CD4-positive, CD25-positive, alpha-beta regulatory T cell (primary cell): Measurements from ENCODE around the gene NAT16. TPM values are rescaled to one million over a fixed set of nuclear protein-coding genes. Genes with fewer than 3 reads are reported as not detected.
"Not testable (repeated sequence)": the region's sequence is repeated elsewhere in the genome, so short reads cannot be mapped to it uniquely, and the experiment has no call there.

ENCODE experiments used
- ATAC-seq, 2 donors: fragments of 150-1000 bp; cut with Tn5 transposase; one replicate each; pipeline ENCODE4 v1.10.0; 2021; ENCODE audit warnings: low read depth in 2 of 2, moderate number of reproducible peaks in 2 of 2, moderate library complexity in 1 of 2
- DNase-seq, 3 donors: peaks; one replicate each; pipeline versions ENCODE4 v3.0.0 to v3.0.0-alpha.2; 2012 to 2022; ENCODE audit warnings: mixed read lengths in 1 of 3
- H3K27ac ChIP-seq: one replicate; pipeline ENCODE4 v1.7.0; 2013; ENCODE audit warnings: mild to moderate bottlenecking, low read length; ENCODE audit not compliant: insufficient read depth, poor library complexity, severe bottlenecking
- H3K27me3 ChIP-seq: one replicate; pipeline ENCODE4 v1.7.0; 2013; ENCODE audit warnings: low read length; ENCODE audit not compliant: control insufficient read depth, insufficient read depth
- H3K36me3 ChIP-seq: one replicate; pipeline ENCODE4 v1.7.0; 2013; ENCODE audit warnings: mild to moderate bottlenecking, low read length, moderate library complexity; ENCODE audit not compliant: control insufficient read depth, insufficient read depth
- H3K4me1 ChIP-seq: 2 replicates; pipeline ENCODE4 v1.7.0; 2013; ENCODE audit warnings: mild to moderate bottlenecking, low read length; ENCODE audit not compliant: insufficient read depth, control insufficient read depth, poor library complexity, severe bottlenecking
- H3K4me3 ChIP-seq: one replicate; pipeline ENCODE4 v1.7.0; 2013; ENCODE audit warnings: low read depth, mild to moderate bottlenecking, low read length, moderate library complexity
- H3K9me3 ChIP-seq, 2 experiments: 1 replicate in 1 of 2; 2 replicates in 1 of 2; pipeline ENCODE4 v1.7.0; 2013; ENCODE audit warnings: low read length in 2 of 2, mild to moderate bottlenecking in 1 of 2, moderate library complexity in 1 of 2; ENCODE audit not compliant: control insufficient read depth in 2 of 2
- H3K27ac Mint-ChIP-seq, 3 donors: one replicate each; pipeline ENCODE4 v1.8.0; 2020 to 2022; ENCODE audit warnings: mild to moderate bottlenecking in 3 of 3, mixed read lengths in 3 of 3, moderate library complexity in 2 of 3
- H3K27me3 Mint-ChIP-seq: one replicate; pipeline ENCODE4 v1.8.0; 2022; ENCODE audit warnings: mild to moderate bottlenecking, mixed read lengths
- H3K36me3 Mint-ChIP-seq: one replicate; pipeline ENCODE4 v1.8.0; 2020; ENCODE audit warnings: mixed read lengths
- H3K4me1 Mint-ChIP-seq, 4 donors: one replicate each; pipeline ENCODE4 v1.8.0; 2020 to 2022; ENCODE audit warnings: mixed read lengths in 4 of 4, mild to moderate bottlenecking in 1 of 4
- H3K4me3 Mint-ChIP-seq, 4 donors: one replicate each; pipeline ENCODE4 v1.8.0; 2020 to 2022; ENCODE audit warnings: mild to moderate bottlenecking in 4 of 4, mixed read lengths in 4 of 4, moderate library complexity in 3 of 4
- H3K9me3 Mint-ChIP-seq, 7 donors: one replicate each; pipeline ENCODE4 v1.8.0; 2020 to 2022; ENCODE audit warnings: mixed read lengths in 7 of 7, mild to moderate bottlenecking in 3 of 7, moderate library complexity in 2 of 7
- polyA plus RNA-seq, 4 donors: library from polyadenylated mRNA; unstranded; fragments of 300-500 nt; fragmentation: Illumina TruSeq; gene quantifications; one replicate each; pipeline ENCODE4 v1.2.3, GENCODE V29; 2021
- total RNA-seq: library from RNA; stranded (reverse); gene quantifications from one replicate; pipeline ENCODE4 v1.2.3, GENCODE V29; 2022

NAT16 gene
- total and polyA plus RNA-seq, 5 donors from 2014 or later = not detected

DNA sequence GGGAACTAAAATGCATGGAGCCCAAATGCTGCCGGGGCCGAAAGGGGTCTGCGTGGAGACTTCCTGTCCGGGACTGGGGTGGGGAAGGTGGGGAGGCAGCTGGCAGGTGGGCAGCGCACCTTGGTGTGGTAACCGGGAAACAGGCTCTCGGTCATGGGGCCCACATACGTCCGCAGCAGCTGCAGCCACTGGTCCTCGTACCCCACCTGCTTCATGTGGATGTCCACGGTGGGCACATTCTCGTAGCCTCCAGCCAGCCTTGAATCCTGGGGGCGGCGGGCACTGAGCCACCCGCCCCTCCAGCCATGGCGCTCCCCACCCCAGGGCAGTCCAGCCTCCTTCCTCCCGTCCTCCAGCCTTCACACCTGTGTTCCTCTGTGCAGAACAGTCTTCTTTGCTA lies 27.4 kb upstream of the NAT16 start:
- Mint-ChIP-seq H3K4me3 (no peak overlapping the region), H3K27ac (peak overlapping the region in 2 of 3 donors; percentile 6 to 15), H3K27me3 (peaks cover 14% of the 10 kb centered on the region), H3K4me1 (peaks cover 0 to 8% (median 2%) of the 10 kb centered on the region in 4 donors), H3K36me3 (peaks cover 4% of the 10 kb centered on the region), H3K9me3 (peaks cover 0 to 2% (median 0%) of the 10 kb centered on the region in 7 donors)
- DNase-seq (no peak), ATAC-seq (no peak)
- no peak overlapping the region for H3K27ac ChIP-seq
- H3K9me3 ChIP-seq = no peaks in the 10 kb centered on the region
- no peaks in the 10 kb centered on the region for H3K27me3 ChIP-seq
- no peaks in the 10 kb centered on the region for H3K36me3 ChIP-seq
- no peak overlapping the region for H3K4me3 ChIP-seq
- no peaks in the 10 kb centered on the region for H3K4me1 ChIP-seq

DNA sequence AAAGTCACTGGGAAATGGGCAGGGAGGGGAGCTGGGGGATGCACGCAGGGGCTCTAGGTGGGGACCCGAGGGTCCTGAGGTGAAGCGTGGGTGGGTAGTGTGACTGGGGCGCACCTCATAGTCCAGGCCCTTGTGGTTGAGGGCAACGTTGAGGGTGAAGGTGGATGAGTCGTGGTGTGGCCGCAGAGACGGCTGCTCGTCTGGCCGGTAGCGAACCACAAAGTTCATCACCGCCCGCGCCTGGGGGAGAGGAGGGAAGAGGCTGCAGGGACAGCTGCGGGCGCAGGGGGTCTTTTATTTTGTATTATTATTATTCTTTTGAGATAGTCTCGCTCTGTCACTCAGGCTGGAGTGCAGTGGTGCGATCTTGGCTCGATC lies 26.6 kb upstream of the NAT16 start:
- ATAC-seq = no peak
- H3K27ac ChIP-seq = no peak overlapping the region
- peaks cover 0 to 8% (median 2%) of the 10 kb centered on the region in 4 donors for H3K4me1 Mint-ChIP-seq
- peaks cover 0 to 2% (median 0%) of the 10 kb centered on the region in 7 donors for H3K9me3 Mint-ChIP-seq
- H3K27me3 Mint-ChIP-seq = peaks cover 19% of the 10 kb centered on the region
- no peaks in the 10 kb centered on the region for H3K36me3 ChIP-seq
- H3K9me3 ChIP-seq = no peaks in the 10 kb centered on the region
- no peak overlapping the region for H3K4me3 Mint-ChIP-seq
- H3K36me3 Mint-ChIP-seq = peaks cover 4% of the 10 kb centered on the region
- no peak overlapping the region for H3K27ac Mint-ChIP-seq
- no peaks in the 10 kb centered on the region for H3K27me3 ChIP-seq
- peaks cover 3% of the 10 kb centered on the region for H3K4me1 ChIP-seq
- no peak for DNase-seq
- H3K4me3 ChIP-seq = no peak overlapping the region

DNA sequence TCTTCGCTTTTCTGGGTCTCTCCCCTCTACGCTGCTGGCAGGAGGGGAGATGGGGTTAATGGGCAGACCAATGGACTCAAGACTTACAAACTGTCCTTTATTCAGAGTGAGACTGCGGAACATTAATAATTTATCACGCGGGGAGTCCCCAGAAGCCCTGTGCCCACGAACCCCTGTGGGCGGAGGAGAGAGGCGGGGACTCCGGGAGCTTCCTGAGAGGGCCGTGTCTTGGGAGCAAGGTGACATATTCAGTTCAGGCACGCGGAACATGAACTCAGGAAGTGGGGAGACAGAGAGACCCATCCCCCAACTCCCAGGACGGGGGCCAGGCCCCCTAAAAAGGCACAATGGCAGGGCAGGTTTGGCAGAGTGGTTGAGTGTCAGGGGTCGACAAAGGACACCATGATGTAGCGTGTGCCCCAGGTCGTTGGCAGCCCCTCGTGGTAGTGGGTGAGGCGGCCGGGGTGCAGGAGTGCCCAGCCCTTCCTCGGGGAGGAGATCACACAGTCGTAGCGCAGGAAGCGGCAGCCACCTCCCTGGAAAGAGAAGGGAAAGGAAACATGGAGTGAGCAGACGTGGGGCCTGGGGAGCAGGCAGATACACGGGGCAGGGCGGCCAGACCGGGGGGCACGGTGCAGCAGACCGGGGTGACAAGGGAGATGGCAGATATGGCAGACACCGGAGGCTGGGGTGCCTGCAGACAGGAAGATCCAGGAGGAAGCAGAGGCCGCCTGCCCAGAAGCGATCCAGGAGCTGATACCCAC lies 26.0 kb upstream of the NAT16 start:
- H3K36me3 ChIP-seq = no peaks in the 10 kb centered on the region
- no peak for DNase-seq
- peaks cover 0 to 8% (median 2%) of the 10 kb centered on the region in 4 donors for H3K4me1 Mint-ChIP-seq
- no peak for ATAC-seq
- peaks cover 4% of the 10 kb centered on the region for H3K4me1 ChIP-seq
- no peak overlapping the region for H3K4me3 ChIP-seq
- H3K27me3 Mint-ChIP-seq = peaks cover 25% of the 10 kb centered on the region
- H3K27me3 ChIP-seq = no peaks in the 10 kb centered on the region
- H3K9me3 Mint-ChIP-seq = peaks cover 0 to 2% (median 0%) of the 10 kb centered on the region in 7 donors
- no peak overlapping the region for H3K27ac ChIP-seq
- H3K9me3 ChIP-seq = no peaks in the 10 kb centered on the region
- H3K36me3 Mint-ChIP-seq = peaks cover 4% of the 10 kb centered on the region
- H3K27ac Mint-ChIP-seq = no peak overlapping the region
- no peak overlapping the region for H3K4me3 Mint-ChIP-seq

DNA sequence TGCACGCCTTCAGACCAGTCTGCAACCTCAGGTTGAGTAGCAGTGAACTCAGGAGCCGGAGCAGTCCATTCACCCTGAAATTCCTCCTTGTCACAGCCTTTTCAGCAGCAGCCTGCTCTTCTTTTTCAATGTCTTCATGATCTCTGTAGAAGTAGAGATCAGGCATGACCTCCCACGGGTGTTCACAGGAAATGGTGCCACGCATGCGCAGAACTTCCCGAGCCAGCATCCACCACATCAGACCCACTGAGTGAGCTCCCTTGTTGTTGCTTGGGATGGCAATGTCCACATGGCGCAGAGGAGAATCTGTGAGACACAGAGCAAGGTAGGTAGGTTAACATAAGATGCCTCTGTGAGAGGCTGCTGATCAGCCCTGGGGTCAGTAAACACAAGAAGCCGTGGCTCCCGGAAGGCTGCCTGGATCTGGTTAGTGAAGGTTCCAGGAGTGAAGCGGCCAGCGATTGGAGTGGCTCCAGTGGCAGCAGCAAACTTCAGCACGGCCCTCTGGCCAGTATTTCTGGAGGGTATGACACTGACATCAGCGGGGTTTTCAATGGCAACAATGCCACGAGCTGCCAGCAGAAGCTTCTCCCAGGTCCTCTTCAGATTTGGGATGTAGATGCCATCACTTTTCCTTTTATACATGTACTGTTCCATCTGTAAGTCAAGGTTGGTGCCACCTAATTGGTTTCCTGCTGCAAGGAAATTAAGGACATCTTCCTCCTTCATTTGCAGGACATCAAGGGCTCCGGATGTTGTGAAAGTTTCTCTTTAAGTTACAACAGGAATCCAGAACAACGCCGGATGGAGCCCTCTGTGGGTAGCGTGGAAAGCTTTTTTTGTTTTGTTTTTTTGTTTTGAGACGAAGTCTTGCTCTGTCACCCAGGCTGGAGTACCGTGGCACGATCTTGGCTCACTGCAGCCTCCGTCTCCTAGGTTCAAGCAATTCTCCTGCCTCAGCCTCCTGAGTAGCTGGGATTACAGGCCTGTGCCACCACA lies 23.9 kb upstream of the NAT16 start:
- Mint-ChIP-seq H3K27me3 (peaks cover 39% of the 10 kb centered on the region), H3K4me3 (peak overlapping the region; percentile 66 to 81 (median 75)), H3K27ac (peak overlapping the region in 1 of 3 donors; percentile 76)
- H3K9me3 Mint-ChIP-seq, H3K36me3 ChIP-seq, ATAC-seq, H3K36me3 Mint-ChIP-seq, H3K4me1 ChIP-seq, H3K9me3 ChIP-seq, H3K27ac ChIP-seq, H3K4me1 Mint-ChIP-seq, H3K4me3 ChIP-seq, H3K27me3 ChIP-seq: not testable (repeated sequence)
- DNase-seq = peak in 2 of 3 donors; percentile 20 to 21

DNA sequence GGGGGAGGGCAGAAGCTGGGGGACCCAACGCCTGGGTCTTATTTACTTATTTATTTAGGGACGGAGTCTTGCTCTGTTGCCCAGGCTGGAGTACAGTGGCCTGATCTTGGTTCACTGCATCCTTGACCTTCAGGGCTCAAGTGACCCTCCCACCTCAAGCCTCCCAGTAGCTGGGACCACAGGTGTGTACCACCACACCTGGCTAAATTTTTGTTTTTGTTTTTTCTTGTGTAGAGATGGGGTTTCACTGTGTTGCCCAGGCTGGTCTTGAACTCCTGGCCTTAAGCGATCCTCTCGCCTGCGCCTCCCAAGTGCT lies 22.5 kb upstream of the NAT16 start:
- no peak overlapping the region for H3K27ac ChIP-seq
- no peak for DNase-seq
- H3K36me3 Mint-ChIP-seq = no peaks in the 10 kb centered on the region
- H3K9me3 ChIP-seq = no peaks in the 10 kb centered on the region
- no peak overlapping the region for H3K4me3 Mint-ChIP-seq
- H3K36me3 ChIP-seq = no peaks in the 10 kb centered on the region
- no peak for ATAC-seq
- H3K9me3 Mint-ChIP-seq = peaks cover 0 to 2% (median 0%) of the 10 kb centered on the region in 7 donors
- H3K4me1 ChIP-seq = peaks cover 4% of the 10 kb centered on the region
- peaks cover 44% of the 10 kb centered on the region for H3K27me3 Mint-ChIP-seq
- H3K27ac Mint-ChIP-seq = no peak overlapping the region
- H3K27me3 ChIP-seq = no peaks in the 10 kb centered on the region
- H3K4me1 Mint-ChIP-seq = peaks cover 0 to 8% (median 3%) of the 10 kb centered on the region in 4 donors
- H3K4me3 ChIP-seq = no peak overlapping the region

DNA sequence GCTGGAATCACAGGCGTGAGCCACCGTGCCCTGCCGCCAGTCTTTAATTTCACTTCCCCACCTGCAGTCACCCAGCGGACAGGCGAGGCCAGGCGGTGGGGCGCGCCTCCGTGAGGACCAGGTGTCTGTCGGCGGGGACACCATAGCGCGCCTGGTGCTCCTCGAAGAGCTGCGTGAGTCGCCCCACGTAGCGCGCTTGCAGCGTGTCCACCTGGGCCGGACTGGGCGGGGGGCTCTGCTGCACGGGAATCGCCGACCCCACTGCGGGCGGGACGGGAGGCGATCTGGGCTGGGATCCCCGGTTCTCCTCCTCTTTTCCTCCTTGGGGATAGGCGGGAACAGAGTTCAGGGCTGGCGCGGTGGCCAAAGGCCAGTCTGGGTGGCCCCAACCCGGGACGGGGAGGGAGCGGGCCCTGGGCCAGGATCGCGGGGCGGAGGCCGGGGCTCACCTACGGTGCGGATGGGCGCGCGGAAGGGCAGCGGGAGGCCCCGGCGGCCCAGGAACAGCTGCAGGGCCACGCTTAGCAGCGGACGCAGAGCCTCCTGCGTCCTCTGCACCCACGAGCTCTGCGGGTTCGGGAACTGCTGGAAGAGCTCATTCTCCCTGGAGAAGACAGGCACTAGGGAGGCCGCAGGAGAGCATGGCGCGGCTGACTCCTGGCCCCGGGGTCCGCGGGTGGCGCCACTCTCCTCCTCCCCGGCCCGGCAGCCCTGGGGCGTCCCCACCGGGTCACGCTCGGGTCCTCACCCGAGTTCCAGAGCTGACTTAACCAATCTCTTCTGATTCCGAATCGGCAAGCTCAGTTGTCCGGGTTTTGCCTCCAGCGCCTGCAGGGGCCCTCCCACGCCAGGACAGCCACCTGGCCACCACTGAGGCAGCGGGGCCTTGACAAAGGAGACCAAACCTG lies 21.9 kb upstream of the NAT16 start:
- H3K27ac ChIP-seq = no peak overlapping the region
- ATAC-seq = peak in 1 of 2 donors; percentile 24
- no peaks in the 10 kb centered on the region for H3K36me3 ChIP-seq
- H3K4me1 ChIP-seq = peaks cover 4% of the 10 kb centered on the region
- Mint-ChIP-seq H3K9me3 (peaks cover 0 to 2% (median 0%) of the 10 kb centered on the region in 7 donors), H3K4me3 (no peak overlapping the region), H3K27ac (no peak overlapping the region), H3K27me3 (peaks cover 46% of the 10 kb centered on the region), H3K36me3 (no peaks in the 10 kb centered on the region), H3K4me1 (peaks cover 0 to 8% (median 3%) of the 10 kb centered on the region in 4 donors)
- no peak for DNase-seq
- no peaks in the 10 kb centered on the region for H3K27me3 ChIP-seq
- H3K9me3 ChIP-seq = no peaks in the 10 kb centered on the region
- H3K4me3 ChIP-seq = no peak overlapping the region
